GM12874 (cell line): ENCODE results near the gene EVC2.

Source experiments
- TF ChIP-seq, protein P1 (sequence below): IDR thresholded peaks from 2 replicates; pipeline ENCODE4 v1.5.1; 2011; ENCODE audit warnings: low read depth, mild to moderate bottlenecking, control low read depth, low read length, moderate library complexity; ENCODE audit not compliant: insufficient read depth

EVC2 gene

DNA sequence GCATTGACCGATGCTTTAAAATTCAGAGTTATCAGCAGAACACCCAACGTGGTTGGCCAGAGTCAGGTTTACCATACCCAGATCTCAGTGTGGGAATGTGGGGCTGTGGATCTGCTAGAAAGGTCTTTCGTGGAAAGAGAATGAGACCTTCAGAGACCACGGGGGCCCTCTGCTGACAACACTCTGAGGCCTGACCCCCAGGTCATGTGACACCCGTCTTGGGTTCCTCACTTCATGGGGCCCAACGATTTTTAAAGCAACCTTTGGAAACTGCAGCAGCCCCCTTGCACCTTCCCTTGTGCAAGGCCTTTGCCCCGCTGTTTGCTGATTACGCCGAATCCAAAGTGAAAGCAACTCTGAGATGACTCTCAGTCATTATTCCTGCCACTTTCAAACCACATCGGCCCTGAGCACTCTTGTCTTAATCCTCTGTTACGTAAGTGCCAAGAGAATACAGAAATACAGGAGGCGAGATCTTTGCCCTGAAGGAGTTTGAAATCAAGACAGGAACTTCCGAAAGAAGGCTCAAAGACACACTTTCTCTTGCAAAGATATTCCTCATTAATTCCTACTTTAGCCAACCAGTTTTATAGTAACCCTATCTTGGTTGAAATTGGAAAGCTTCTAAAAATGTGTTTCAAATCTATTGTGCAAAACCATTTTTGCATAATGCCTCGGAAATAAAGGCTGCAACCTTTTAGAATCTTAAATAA, 88.3 kb downstream of the EVC2 start:
- TF ChIP-seq, protein P1, sequence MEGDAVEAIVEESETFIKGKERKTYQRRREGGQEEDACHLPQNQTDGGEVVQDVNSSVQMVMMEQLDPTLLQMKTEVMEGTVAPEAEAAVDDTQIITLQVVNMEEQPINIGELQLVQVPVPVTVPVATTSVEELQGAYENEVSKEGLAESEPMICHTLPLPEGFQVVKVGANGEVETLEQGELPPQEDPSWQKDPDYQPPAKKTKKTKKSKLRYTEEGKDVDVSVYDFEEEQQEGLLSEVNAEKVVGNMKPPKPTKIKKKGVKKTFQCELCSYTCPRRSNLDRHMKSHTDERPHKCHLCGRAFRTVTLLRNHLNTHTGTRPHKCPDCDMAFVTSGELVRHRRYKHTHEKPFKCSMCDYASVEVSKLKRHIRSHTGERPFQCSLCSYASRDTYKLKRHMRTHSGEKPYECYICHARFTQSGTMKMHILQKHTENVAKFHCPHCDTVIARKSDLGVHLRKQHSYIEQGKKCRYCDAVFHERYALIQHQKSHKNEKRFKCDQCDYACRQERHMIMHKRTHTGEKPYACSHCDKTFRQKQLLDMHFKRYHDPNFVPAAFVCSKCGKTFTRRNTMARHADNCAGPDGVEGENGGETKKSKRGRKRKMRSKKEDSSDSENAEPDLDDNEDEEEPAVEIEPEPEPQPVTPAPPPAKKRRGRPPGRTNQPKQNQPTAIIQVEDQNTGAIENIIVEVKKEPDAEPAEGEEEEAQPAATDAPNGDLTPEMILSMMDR, result no peak

DNA sequence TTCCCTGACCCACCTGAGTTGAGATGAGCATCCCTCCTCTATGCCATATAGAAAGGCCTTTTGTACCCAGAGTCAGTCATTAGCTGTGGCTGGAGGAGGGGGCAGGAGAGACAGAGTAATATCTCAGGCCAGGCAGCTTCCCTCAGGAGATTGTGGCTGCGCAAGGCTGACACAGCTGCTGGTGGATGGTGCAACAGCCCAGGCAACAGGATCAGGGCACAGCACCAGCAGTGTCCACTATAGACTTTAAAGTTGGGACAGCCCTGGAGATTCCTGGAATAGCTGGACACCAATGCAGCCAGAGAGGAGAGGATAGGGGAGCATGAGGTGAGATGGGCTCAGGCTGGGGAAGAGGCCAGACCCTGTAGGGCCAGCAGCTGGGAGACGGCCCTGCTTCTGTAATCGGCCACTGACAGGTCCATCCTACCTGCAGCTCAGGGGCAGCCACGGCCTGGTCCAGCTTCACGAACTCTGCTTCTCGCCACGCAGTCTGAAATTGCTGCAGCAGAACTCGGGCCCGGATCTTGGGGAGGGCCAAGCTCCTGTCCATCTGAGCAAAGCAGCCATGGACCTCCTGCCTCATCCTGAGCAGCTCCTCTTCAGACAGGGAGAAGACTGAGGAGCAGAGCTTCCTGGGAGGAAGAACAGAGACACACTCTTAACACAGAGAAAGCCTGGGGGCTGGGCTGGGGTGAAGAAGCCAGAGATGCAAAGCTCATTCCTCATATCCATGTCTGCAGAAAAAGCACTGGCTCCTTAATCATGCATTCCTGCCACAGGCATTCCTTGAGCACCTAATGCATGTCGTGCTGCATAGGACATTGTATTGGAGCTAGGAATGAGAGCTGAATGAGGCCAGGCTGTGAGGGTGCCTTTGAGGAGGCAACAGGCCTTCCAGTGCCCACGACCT, 90.1 kb downstream of the EVC2 start:
- TF ChIP-seq, protein P1, result no peak

DNA sequence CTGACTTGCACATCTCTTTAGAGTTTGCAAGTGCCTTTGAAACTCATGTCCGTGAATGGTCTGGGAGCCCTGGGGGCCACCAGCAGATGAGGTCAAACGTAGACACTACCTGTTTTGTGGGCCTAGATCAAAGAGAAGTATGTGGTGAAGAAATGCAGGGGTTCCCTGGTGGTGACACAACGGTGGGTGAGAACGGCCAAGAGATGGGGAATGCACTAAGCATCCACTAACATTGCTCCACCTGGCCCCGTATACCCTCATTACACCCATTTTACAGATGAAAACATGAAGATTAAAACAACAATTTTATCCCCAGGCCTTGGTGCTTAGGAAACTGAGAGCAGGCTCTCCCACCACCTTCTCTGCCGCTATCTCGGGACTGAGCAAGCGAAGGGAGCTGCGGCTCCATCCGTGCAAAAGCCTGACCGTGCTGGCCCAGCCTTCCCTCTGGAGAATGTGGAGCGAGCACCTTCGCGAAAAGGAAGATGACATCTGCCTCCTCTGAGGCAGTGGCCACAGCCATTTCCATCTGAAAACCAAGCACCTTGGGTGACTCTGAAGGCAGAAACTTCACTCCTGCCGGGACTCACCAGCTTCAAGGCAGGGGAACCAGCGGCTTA, 91.9 kb downstream of the EVC2 start:
- TF ChIP-seq, protein P1, result no peak

DNA sequence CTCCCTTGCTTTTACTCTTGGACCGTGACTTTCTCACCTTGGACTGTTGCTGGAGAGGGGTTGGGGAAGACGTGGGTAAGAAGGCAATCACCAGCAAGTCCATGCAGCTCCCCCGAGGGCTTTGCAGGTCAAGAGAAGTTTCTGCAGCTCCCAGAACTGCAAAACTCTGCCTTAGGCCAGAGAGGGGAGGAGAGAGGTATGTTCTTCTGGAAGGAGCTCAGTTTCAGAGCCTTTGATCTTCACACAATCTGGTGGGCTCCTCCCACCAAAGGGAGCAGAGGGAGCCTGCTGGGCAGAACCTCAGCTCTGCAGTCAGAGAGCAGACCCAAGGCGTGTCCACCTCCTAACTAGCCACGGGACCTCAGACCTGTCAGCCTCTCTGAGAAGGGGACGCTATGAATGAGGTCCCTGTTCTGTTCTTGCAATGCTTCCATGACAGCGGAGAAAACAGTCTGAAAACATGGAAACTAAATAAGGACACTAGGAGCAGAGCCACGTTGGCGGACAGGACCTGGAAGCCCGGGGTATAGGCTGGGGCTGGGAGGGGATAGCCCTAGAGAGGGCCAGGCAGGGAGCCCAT, 92.8 kb downstream of the EVC2 start:
- TF ChIP-seq, protein P1, result no peak

DNA sequence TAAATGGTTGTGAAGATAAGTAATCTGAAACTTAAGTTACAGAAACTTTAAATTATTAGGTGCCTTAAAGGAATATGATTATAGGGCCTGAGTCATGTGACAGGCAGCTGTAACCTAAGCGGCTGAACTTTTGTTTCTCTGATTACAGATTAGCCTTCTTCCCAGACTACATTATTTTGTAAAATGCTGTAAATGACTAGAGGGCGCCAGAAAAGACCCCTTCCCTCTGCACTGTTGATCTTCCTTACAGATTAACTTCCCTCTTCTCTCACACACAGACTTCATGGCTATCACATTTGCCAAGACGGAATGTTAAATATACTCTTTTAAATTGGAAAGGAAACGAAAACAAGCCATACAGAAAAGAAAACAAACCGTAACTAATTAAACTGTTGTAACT, 96.6 kb downstream of the EVC2 start:
- TF ChIP-seq, protein P1, result no peak

DNA sequence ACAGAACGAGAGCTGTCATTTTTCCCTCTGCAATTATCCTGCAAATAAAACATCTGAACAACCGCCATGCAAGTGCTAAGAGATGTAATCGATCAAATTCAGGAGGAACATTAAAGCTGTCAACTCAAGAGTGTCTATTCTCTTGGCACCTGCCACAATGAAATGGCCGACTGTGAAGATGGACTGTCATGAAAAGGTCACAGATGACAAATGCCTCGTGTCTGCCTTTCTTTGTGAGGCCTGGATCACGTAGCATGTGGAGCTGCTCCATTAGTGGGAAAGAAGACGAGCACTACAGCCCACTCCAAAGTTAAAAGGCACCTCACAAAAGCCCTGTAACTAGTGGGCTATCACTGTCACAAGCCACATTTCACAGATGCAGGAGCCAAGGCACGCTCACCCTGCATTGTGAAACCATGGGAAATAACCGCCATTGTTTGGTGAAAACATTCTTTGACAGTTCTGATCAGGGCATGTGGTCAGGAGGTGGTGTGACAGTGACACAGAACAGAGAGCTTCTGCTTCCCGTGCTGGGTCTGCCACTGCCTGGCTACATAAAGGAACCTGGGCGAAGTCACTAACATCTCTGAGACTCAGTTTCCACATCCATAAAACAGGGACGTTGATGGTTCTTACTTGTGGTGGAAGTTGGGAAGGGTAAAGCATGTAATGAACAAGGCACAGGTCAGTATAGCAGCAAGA, 98.9 kb downstream of the EVC2 start:
- TF ChIP-seq, protein P1, result no peak
